ENCODE results near the gene PTMA. TPM values are rescaled to one million over a fixed set of nuclear protein-coding genes. Genes with fewer than 3 reads are reported as not detected.

Gene PTMA
- total RNA-seq, 4 donors from 2014 or later: 811 to 1,206 (median 976) TPM

GRCh38 chr2:231713730-231714638, 5.7 kb downstream of the PTMA start:
- intact Hi-C loops (cut with DNase I; ENCODE audit: low total_unique reads): loop anchor here (1.0 kb wide), 1 partner anchor 37 kb away; no protein-coding TSS in a partner anchor
- no peak for TF ChIP-seq POLR2A (IDR thresholded peaks at IDR 0.05)
- peak in 1 of 3 donors; percentile 79 for TF ChIP-seq CTCF (IDR thresholded peaks at IDR 0.05)
- 15 to 22% methylated on average over 11 to 13 of the region's 15 CpGs for WGBS, 2 donors
- no peak overlapping the region for H3K4me3 ChIP-seq (ENCODE audit: low read depth, poor library complexity, severe bottlenecking)
- peak; percentile 86 to 98 for DNase-seq (ENCODE audit: low spot score in 2 of 2)

DNA sequence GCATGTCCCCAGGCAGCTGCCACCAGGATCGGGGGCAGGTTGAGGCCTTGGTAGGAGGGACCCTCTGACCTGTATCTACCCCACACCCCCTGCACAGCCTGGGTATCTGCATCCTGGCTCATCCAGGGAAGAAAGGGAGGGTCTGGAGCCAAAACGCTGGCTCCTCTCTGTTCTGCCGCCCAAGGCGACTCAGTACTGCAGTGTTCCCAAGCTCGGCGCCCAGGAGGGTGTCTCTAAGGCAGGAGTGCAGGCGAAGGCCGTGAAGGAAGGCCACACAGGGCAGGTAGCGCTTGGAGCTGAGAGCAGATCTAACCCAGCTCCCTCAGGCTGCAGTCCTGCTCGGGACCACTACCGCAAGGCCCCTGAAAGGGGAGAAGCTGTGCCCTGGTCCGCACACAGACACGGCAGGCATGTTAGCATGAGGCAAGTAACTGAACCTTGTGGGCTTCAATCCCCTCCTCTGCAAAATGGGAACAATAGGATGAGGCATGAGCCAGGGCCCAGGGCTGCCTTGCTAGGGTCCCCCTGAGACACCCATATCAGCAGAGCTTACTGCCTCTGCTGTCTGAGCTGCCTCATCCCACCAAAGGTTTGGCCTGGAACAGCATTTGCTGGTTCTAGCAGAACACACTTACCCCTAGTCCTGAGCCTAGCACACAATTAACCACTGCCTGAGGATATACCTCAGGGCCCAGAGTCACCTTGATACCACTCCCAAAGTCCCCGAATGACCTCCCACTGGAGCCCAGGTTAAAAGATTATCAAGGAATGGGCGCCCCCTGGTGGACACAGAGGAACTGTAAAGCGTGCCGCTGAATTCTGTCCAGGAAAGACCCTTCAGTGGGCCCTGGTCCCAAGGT, 6.5 kb downstream of the PTMA start:
- no peak for TF ChIP-seq POLR2A (IDR thresholded peaks at IDR 0.05)
- TF ChIP-seq CTCF (IDR thresholded peaks at IDR 0.05): peak in 1 of 3 donors; percentile 74
- no peak overlapping the region for H3K4me3 ChIP-seq (ENCODE audit: low read depth, poor library complexity, severe bottlenecking)
- intact Hi-C loops (cut with DNase I; ENCODE audit: low total_unique reads): loop anchor here (1.0 to 5.0 kb wide), 2 partner anchors 38 to 153 kb away; no protein-coding TSS in a partner anchor
- WGBS, 2 donors: 42 to 51% methylated on average over 13 to 17 of the region's 17 CpGs
- DNase-seq (ENCODE audit: low spot score in 2 of 2): peak; percentile 72 to 94

GRCh38 chr2:231715499-231715837, 7.1 kb downstream of the PTMA start:
- intact Hi-C loops (cut with DNase I; ENCODE audit: low total_unique reads): loop anchor here (5.0 kb wide), 1 partner anchor 153 kb away; no protein-coding TSS in a partner anchor
- TF ChIP-seq CTCF (IDR thresholded peaks at IDR 0.05) (no peak), POLR2A (IDR thresholded peaks at IDR 0.05) (no peak)
- 46% methylated on average over 5 of the region's 5 CpGs for WGBS, 2 donors
- H3K4me3 ChIP-seq (ENCODE audit: low read depth, poor library complexity, severe bottlenecking): no peak overlapping the region
- no peak for DNase-seq (ENCODE audit: low spot score in 2 of 2)

- intact Hi-C loops (cut with DNase I; ENCODE audit: low total_unique reads): loop anchor here (5.0 kb wide), 1 partner anchor 154 kb away; no protein-coding TSS in a partner anchor
- no peak overlapping the region for H3K4me3 ChIP-seq (ENCODE audit: low read depth, poor library complexity, severe bottlenecking)
- DNase-seq (ENCODE audit: low spot score in 2 of 2): no peak
- TF ChIP-seq CTCF (IDR thresholded peaks at IDR 0.05): no peak
- TF ChIP-seq POLR2A (IDR thresholded peaks at IDR 0.05): no peak
- WGBS, 2 donors: 94% methylated on average over 3 to 8 of the region's 8 CpGs
These were observed 7.8 kb downstream of the PTMA start for GRCh38 chr2:231715988-231716616.

DNA sequence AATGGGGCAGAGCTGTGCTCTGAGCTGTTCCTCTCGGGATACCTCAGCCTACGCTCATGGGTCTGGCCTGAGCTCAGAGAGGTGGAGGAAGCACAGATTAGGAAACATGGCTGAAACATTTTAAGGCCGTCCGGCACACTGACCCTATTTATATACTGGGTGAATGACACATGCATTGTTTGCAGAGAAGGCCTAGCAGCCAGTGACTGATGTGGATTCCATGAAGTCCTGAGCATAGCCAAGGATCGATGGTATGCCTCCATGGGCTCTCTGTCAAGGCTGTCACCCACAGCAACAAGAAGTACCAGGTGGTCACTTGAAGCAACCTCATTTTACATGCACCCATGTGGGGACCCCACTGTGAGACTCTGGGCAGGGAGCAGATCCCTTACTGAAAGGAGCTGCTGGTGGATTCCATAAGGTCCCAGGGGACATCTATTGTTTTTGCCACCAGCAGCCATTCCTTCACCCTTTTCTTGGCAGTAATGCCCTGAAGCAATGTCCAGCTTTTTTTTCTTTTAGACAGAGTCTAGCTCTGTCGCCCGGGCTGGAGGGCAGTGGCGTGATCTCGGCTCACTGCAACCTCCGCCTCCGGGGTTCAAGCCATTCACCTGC, 8.4 kb downstream of the PTMA start:
- no peak overlapping the region for H3K4me3 ChIP-seq (ENCODE audit: low read depth, poor library complexity, severe bottlenecking)
- intact Hi-C loops (cut with DNase I; ENCODE audit: low total_unique reads): loop anchor here (5.0 kb wide), 1 partner anchor 154 kb away; no protein-coding TSS in a partner anchor
- WGBS, 2 donors: 80 to 89% methylated on average over 11 of the region's 11 CpGs
- DNase-seq (ENCODE audit: low spot score in 2 of 2): no peak
- TF ChIP-seq POLR2A (IDR thresholded peaks at IDR 0.05): no peak
- no peak for TF ChIP-seq CTCF (IDR thresholded peaks at IDR 0.05)

All from lower leg skin (tissue), 4 donors.